NCI-H2081 treated with DMSO at 0.1 percent for 48 hours (cell line): ENCODE data around the gene BET1L.
"Not testable (repeated sequence)": the region's sequence is repeated elsewhere in the genome, so short reads cannot be mapped to it uniquely, and the experiment has no call there.

ENCODE experiments used
- DNase-seq: peaks from one replicate; lab custom pipeline; 2025; lab: John Stamatoyannopoulos, UW

BET1L gene

GRCh38 chr11:227824-228379, 20.7 kb upstream of the BET1L start:
- DNase-seq, result no peak

GRCh38 chr11:225734-226453, 18.7 kb upstream of the BET1L start:
- DNase-seq, result no peak

GRCh38 chr11:224424-224823, 17.2 kb upstream of the BET1L start:
- no peak for DNase-seq

GRCh38 chr11:223884-224283, 16.7 kb upstream of the BET1L start:
- no peak for DNase-seq

GRCh38 chr11:223026-223789, 16.0 kb upstream of the BET1L start:
- no peak for DNase-seq

- DNase-seq, result no peak
These were observed 15.0 kb upstream of the BET1L start for GRCh38 chr11:221998-222789.

GRCh38 chr11:221539-221938, 14.3 kb upstream of the BET1L start:
- no peak for DNase-seq

GRCh38 chr11:220641-221215, 13.5 kb upstream of the BET1L start:
- not testable (repeated sequence) for DNase-seq

GRCh38 chr11:218815-219593, 11.8 kb upstream of the BET1L start:
- no peak for DNase-seq

GRCh38 chr11:217704-218103, 10.5 kb upstream of the BET1L start:
- no peak for DNase-seq

GRCh38 chr11:216081-216974, 9.1 kb upstream of the BET1L start:
- DNase-seq, result no peak

GRCh38 chr11:215581-216037, 8.4 kb upstream of the BET1L start:
- no peak for DNase-seq

GRCh38 chr11:214083-214482, 6.9 kb upstream of the BET1L start:
- no peak for DNase-seq

- DNase-seq, result no peak
These were observed 5.9 kb upstream of the BET1L start for GRCh38 chr11:213111-213510.

- no peak for DNase-seq
These were observed 5.2 kb upstream of the BET1L start for GRCh38 chr11:212150-213100.

GRCh38 chr11:211741-212140, 4.5 kb upstream of the BET1L start:
- no peak for DNase-seq

- DNase-seq, result no peak
These were observed 4.1 kb upstream of the BET1L start for GRCh38 chr11:211295-211694.

- no peak for DNase-seq
These were observed 3.6 kb upstream of the BET1L start for GRCh38 chr11:210803-211180.
